Measurements from ENCODE around the gene BCKDHA.

Gene BCKDHA

DNA sequence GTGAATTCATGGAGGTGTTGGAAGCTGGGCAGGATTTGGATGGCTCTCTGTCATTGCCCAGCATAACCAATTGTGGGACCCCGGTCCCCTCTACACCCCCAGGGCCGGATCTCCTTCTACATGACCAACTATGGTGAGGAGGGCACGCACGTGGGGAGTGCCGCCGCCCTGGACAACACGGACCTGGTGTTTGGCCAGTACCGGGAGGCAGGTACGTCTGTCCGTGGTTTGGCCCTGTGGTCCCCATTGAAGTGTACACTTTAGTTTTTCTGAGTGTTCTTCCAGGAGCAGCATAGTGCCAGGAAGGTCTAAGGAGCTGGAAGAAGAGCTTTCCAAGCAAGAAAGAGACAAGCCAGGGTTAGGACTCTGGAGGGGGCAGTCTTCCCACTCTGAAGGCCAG lies 16.3 kb downstream of the BCKDHA start:
- Histone ChIP-seq H3K4me1 (ENCODE audit: control insufficient read depth, low read depth, low read length) (no peaks in the 10 kb centered on the region), H3K79me1 (ENCODE audit: low read length) (no peaks in the 10 kb centered on the region), H4K8ac (ENCODE audit: low read depth, low read length) (no peak overlapping the region), H2BK15ac (replicated peaks; ENCODE audit: low read depth) (no peak overlapping the region), H3K79me2 (ENCODE audit: control insufficient read depth, insufficient read depth, low read length) (no peaks in the 10 kb centered on the region), H3K4me2 (ENCODE audit: low read length) (no peak overlapping the region), H3K27ac (ENCODE audit: low read depth, low read length) (no peak overlapping the region), H3K56ac (ENCODE audit: low read length) (no peak overlapping the region), H3K4me3 (ENCODE audit: low read length) (no peak overlapping the region), H2BK5ac (ENCODE audit: low read length) (no peak overlapping the region), H3K18ac (ENCODE audit: low read length) (no peak overlapping the region), H3K36me3 (ENCODE audit: control insufficient read depth, insufficient read depth, low read length) (no peaks in the 10 kb centered on the region), H4K5ac (ENCODE audit: low read length) (no peak overlapping the region), H3K23ac (ENCODE audit: low read length) (no peak overlapping the region), H3K27me3 (ENCODE audit: insufficient read depth, low read length, poor library complexity) (no peaks in the 10 kb centered on the region), H2AK5ac (ENCODE audit: low read length) (no peak overlapping the region), H2BK120ac (ENCODE audit: low read depth, low read length) (no peak overlapping the region), H3K4ac (ENCODE audit: low read depth, low read length) (no peak overlapping the region), H3K9ac (ENCODE audit: low read length) (no peak overlapping the region)
- WGBS (ENCODE audit: extremely low coverage, insufficient coverage, low lambda C conversion rate), result no CpG with 5 or more reads among the region's 10 CpGs
- DNase-seq, result no peak

DNA sequence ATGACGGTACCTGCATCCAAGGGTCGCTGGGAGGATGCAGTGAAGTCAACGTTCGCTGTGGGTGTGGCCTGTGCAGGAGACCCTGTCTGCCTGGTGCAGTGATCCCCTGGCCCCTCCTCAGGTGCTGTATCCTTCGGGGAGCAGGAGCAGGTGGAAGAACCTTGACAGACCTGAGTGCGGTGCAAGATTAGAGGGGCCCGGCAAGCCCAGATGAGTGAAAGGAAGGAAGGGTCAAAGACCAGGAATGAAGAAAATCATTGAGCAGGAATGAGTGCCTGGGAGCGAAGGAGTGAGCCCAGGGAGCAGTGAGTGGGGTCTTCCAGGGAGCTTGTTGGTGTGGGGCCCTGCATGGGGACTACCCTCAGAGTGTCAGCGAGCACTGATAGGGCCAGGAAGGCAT lies 16.8 kb downstream of the BCKDHA start:
- Histone ChIP-seq H3K36me3 (ENCODE audit: control insufficient read depth, insufficient read depth, low read length) (no peaks in the 10 kb centered on the region), H3K4me1 (ENCODE audit: control insufficient read depth, low read depth, low read length) (no peaks in the 10 kb centered on the region), H4K8ac (ENCODE audit: low read depth, low read length) (no peak overlapping the region), H4K5ac (ENCODE audit: low read length) (no peak overlapping the region), H3K9ac (ENCODE audit: low read length) (no peak overlapping the region), H2BK120ac (ENCODE audit: low read depth, low read length) (no peak overlapping the region), H3K27ac (ENCODE audit: low read depth, low read length) (no peak overlapping the region), H2BK15ac (replicated peaks; ENCODE audit: low read depth) (no peak overlapping the region), H3K4me3 (ENCODE audit: low read length) (no peak overlapping the region), H3K56ac (ENCODE audit: low read length) (no peak overlapping the region), H3K4me2 (ENCODE audit: low read length) (no peak overlapping the region), H3K23ac (ENCODE audit: low read length) (no peak overlapping the region), H3K4ac (ENCODE audit: low read depth, low read length) (no peak overlapping the region), H3K79me1 (ENCODE audit: low read length) (no peaks in the 10 kb centered on the region), H3K18ac (ENCODE audit: low read length) (no peak overlapping the region), H2AK5ac (ENCODE audit: low read length) (no peak overlapping the region), H3K27me3 (ENCODE audit: insufficient read depth, low read length, poor library complexity) (no peaks in the 10 kb centered on the region), H2BK5ac (ENCODE audit: low read length) (no peak overlapping the region), H3K79me2 (ENCODE audit: control insufficient read depth, insufficient read depth, low read length) (no peaks in the 10 kb centered on the region)
- no peak for DNase-seq
- WGBS (ENCODE audit: extremely low coverage, insufficient coverage, low lambda C conversion rate), result no CpG with 5 or more reads among the region's 9 CpGs

DNA sequence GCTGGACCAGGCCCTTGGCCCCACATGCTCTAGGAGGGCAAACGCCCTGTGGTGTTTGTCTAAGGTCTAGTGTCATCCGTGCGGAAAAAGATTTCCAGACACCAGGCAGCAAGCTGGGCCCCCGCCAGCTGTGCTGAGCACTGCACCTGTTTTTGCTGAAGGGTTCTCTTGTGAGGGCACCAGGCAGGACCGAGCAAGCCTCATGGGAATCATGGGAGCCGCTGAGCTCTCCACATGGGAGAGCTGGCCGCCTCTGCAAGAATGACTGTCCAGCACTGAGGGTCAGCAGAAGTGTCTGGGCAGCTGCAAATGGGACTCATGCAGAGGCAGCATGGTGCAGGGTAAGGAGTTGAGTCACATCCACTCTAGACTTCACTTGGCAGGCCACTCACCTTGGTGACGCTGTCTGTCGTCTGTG lies 17.5 kb downstream of the BCKDHA start:
- H2BK15ac ChIP-seq (replicated peaks; ENCODE audit: low read depth), result no peak overlapping the region
- H3K4me1 ChIP-seq (ENCODE audit: control insufficient read depth, low read depth, low read length), result no peaks in the 10 kb centered on the region
- H3K9ac ChIP-seq (ENCODE audit: low read length), result no peak overlapping the region
- no peak overlapping the region for H3K4ac ChIP-seq (ENCODE audit: low read depth, low read length)
- no peak overlapping the region for H2BK5ac ChIP-seq (ENCODE audit: low read length)
- H2BK120ac ChIP-seq (ENCODE audit: low read depth, low read length), result no peak overlapping the region
- H3K79me2 ChIP-seq (ENCODE audit: control insufficient read depth, insufficient read depth, low read length), result no peaks in the 10 kb centered on the region
- no peak overlapping the region for H3K56ac ChIP-seq (ENCODE audit: low read length)
- no CpG with 5 or more reads among the region's 9 CpGs for whole genome bisulfite sequencing (ENCODE audit: extremely low coverage, insufficient coverage, low lambda C conversion rate)
- no peaks in the 10 kb centered on the region for H3K27me3 ChIP-seq (ENCODE audit: insufficient read depth, low read length, poor library complexity)
- no peak overlapping the region for H3K27ac ChIP-seq (ENCODE audit: low read depth, low read length)
- no peaks in the 10 kb centered on the region for H3K36me3 ChIP-seq (ENCODE audit: control insufficient read depth, insufficient read depth, low read length)
- H4K8ac ChIP-seq (ENCODE audit: low read depth, low read length), result no peak overlapping the region
- H3K4me2 ChIP-seq (ENCODE audit: low read length), result no peak overlapping the region
- H3K18ac ChIP-seq (ENCODE audit: low read length), result no peak overlapping the region
- no peaks in the 10 kb centered on the region for H3K79me1 ChIP-seq (ENCODE audit: low read length)
- no peak for DNase-seq
- no peak overlapping the region for H4K5ac ChIP-seq (ENCODE audit: low read length)
- H3K4me3 ChIP-seq (ENCODE audit: low read length), result no peak overlapping the region
- H2AK5ac ChIP-seq (ENCODE audit: low read length), result no peak overlapping the region
- H3K23ac ChIP-seq (ENCODE audit: low read length), result no peak overlapping the region

DNA sequence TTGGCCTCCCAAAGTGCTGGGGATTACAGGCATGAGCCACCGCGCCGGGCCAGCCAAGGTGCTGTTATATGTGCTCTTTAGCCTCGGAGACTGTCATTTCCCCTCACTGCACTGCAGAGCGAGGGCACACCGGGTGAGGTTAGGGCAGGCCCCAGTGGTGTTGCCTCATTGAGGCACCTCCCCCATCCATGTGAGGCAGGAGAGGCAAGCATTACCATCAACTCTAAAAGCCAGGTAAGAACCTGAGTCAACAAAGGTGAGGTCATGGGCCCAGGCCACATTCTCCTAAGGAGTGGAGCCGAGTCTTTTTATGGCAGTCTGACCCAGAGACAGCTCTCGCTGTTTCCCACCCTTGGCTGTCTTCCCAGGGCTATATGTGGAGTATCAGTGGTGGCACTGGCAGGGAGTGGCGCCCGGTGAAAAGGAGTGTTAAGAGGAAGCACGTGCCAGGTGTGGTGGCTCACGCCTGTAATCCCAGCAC lies 18.6 kb downstream of the BCKDHA start:
- no peak overlapping the region for H2BK120ac ChIP-seq (ENCODE audit: low read depth, low read length)
- no peak overlapping the region for H4K5ac ChIP-seq (ENCODE audit: low read length)
- H3K4ac ChIP-seq (ENCODE audit: low read depth, low read length), result no peak overlapping the region
- H3K4me3 ChIP-seq (ENCODE audit: low read length), result no peak overlapping the region
- no peak overlapping the region for H3K23ac ChIP-seq (ENCODE audit: low read length)
- no peak overlapping the region for H2BK5ac ChIP-seq (ENCODE audit: low read length)
- no peak overlapping the region for H3K4me2 ChIP-seq (ENCODE audit: low read length)
- no peaks in the 10 kb centered on the region for H3K79me2 ChIP-seq (ENCODE audit: control insufficient read depth, insufficient read depth, low read length)
- H3K56ac ChIP-seq (ENCODE audit: low read length), result no peak overlapping the region
- no peak overlapping the region for H2AK5ac ChIP-seq (ENCODE audit: low read length)
- DNase-seq, result no peak
- no peak overlapping the region for H2BK15ac ChIP-seq (replicated peaks; ENCODE audit: low read depth)
- H3K4me1 ChIP-seq (ENCODE audit: control insufficient read depth, low read depth, low read length), result no peaks in the 10 kb centered on the region
- H3K27ac ChIP-seq (ENCODE audit: low read depth, low read length), result no peak overlapping the region
- no peaks in the 10 kb centered on the region for H3K27me3 ChIP-seq (ENCODE audit: insufficient read depth, low read length, poor library complexity)
- H4K8ac ChIP-seq (ENCODE audit: low read depth, low read length), result no peak overlapping the region
- no peaks in the 10 kb centered on the region for H3K79me1 ChIP-seq (ENCODE audit: low read length)
- H3K9ac ChIP-seq (ENCODE audit: low read length), result no peak overlapping the region
- WGBS (ENCODE audit: extremely low coverage, insufficient coverage, low lambda C conversion rate), result no CpG with 5 or more reads among the region's 12 CpGs
- H3K36me3 ChIP-seq (ENCODE audit: control insufficient read depth, insufficient read depth, low read length), result no peaks in the 10 kb centered on the region
- H3K18ac ChIP-seq (ENCODE audit: low read length), result no peak overlapping the region

DNA sequence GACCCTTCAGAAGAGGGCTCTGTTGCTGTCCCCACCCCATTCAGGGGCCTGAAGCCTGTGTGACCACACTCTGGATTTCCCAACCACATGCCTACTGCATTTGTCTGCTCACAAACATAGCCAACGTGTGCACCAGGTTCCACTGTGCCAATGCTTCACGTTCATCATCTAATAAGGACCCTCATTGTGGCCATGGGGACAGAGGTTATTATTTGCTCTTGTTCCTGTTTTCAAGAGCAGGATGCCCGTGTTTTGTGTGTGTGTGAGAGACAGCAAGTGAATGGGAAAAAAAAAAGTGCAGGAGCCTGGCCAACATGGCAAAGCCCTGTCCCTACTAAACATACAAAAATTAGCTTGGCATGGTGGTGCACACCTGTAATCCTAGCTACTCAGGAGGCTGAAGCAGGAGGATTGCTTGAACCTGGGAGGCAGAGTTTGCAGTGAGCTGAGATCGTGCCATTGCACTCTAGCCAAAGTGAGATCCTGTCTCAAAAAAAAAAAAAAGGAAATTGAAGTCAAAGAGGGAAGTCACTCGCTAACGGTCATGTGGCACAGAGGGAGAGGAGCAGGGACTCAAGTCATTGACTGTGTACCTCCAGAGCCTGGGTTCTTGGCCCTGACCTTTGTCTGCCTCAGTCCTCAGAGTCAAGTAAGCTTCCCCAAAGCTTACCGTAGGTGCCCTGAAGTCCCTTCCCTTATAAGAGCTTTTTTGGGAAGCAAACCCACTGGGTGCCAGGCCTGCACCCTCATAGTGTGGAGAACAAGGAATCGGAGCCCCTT lies 22.7 kb downstream of the BCKDHA start:
- no peak overlapping the region for H3K27ac ChIP-seq (ENCODE audit: low read depth, low read length)
- no peak overlapping the region for H3K9ac ChIP-seq (ENCODE audit: low read length)
- no peak overlapping the region for H4K8ac ChIP-seq (ENCODE audit: low read depth, low read length)
- no peaks in the 10 kb centered on the region for H3K4me1 ChIP-seq (ENCODE audit: control insufficient read depth, low read depth, low read length)
- H3K27me3 ChIP-seq (ENCODE audit: insufficient read depth, low read length, poor library complexity), result no peaks in the 10 kb centered on the region
- no peak overlapping the region for H3K4ac ChIP-seq (ENCODE audit: low read depth, low read length)
- no peaks in the 10 kb centered on the region for H3K79me2 ChIP-seq (ENCODE audit: control insufficient read depth, insufficient read depth, low read length)
- H3K18ac ChIP-seq (ENCODE audit: low read length), result no peak overlapping the region
- no peaks in the 10 kb centered on the region for H3K79me1 ChIP-seq (ENCODE audit: low read length)
- H2AK5ac ChIP-seq (ENCODE audit: low read length), result no peak overlapping the region
- no peak overlapping the region for H3K4me2 ChIP-seq (ENCODE audit: low read length)
- no peak for DNase-seq
- no peak overlapping the region for H2BK5ac ChIP-seq (ENCODE audit: low read length)
- no peak overlapping the region for H3K23ac ChIP-seq (ENCODE audit: low read length)
- no peaks in the 10 kb centered on the region for H3K36me3 ChIP-seq (ENCODE audit: control insufficient read depth, insufficient read depth, low read length)
- no peak overlapping the region for H4K5ac ChIP-seq (ENCODE audit: low read length)
- no CpG with 5 or more reads among the region's 8 CpGs for WGBS (ENCODE audit: extremely low coverage, insufficient coverage, low lambda C conversion rate)
- no peak overlapping the region for H3K4me3 ChIP-seq (ENCODE audit: low read length)
- H3K56ac ChIP-seq (ENCODE audit: low read length), result no peak overlapping the region
- no peak overlapping the region for H2BK120ac ChIP-seq (ENCODE audit: low read depth, low read length)
- H2BK15ac ChIP-seq (replicated peaks; ENCODE audit: low read depth), result no peak overlapping the region

DNA sequence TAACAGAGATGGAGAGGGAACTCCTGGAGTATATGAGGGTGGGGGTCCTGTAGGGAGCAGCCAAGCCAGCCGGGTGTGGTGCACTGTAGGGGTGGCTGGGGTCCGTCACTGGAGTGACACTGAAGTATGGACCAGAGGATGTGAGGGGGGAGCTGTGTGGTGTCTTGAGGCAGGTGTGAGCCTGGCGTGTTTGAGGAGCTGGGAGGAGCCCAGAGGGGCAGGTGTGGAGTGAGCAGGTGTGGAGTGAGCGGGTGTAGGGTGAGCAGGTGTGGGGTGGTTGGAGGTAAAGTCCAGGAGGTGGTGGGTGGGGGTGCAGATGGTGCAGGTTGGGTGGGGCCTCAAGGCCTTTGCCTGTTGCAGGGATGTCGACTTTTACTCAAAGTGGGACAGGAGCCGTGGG lies 23.7 kb downstream of the BCKDHA start:
- Histone ChIP-seq H3K4me2 (ENCODE audit: low read length) (no peak overlapping the region), H2BK15ac (replicated peaks; ENCODE audit: low read depth) (no peak overlapping the region), H3K79me1 (ENCODE audit: low read length) (peaks cover 4% of the 10 kb centered on the region), H3K23ac (ENCODE audit: low read length) (no peak overlapping the region), H2AK5ac (ENCODE audit: low read length) (no peak overlapping the region), H3K27me3 (ENCODE audit: insufficient read depth, low read length, poor library complexity) (no peaks in the 10 kb centered on the region), H3K27ac (ENCODE audit: low read depth, low read length) (no peak overlapping the region), H3K36me3 (ENCODE audit: control insufficient read depth, insufficient read depth, low read length) (no peaks in the 10 kb centered on the region), H3K4ac (ENCODE audit: low read depth, low read length) (no peak overlapping the region), H3K4me1 (ENCODE audit: control insufficient read depth, low read depth, low read length) (no peaks in the 10 kb centered on the region), H4K8ac (ENCODE audit: low read depth, low read length) (no peak overlapping the region), H3K9ac (ENCODE audit: low read length) (no peak overlapping the region), H2BK5ac (ENCODE audit: low read length) (no peak overlapping the region), H4K5ac (ENCODE audit: low read length) (no peak overlapping the region), H3K18ac (ENCODE audit: low read length) (no peak overlapping the region), H3K79me2 (ENCODE audit: control insufficient read depth, insufficient read depth, low read length) (no peaks in the 10 kb centered on the region), H3K56ac (ENCODE audit: low read length) (no peak overlapping the region), H3K4me3 (ENCODE audit: low read length) (no peak overlapping the region), H2BK120ac (ENCODE audit: low read depth, low read length) (no peak overlapping the region)
- no CpG with 5 or more reads among the region's 6 CpGs for WGBS (ENCODE audit: extremely low coverage, insufficient coverage, low lambda C conversion rate)
- DNase-seq, result no peak

Data from mesendoderm (in vitro differentiated cells).